B cell (primary cell): ENCODE measurements around the gene RALGAPB.

Experiments used
- CTCF ChIP-seq: fragments of 200-600 bp; IDR thresholded peaks from one replicate; pipeline ENCODE4 v1.8.0; 2022; ENCODE audit warnings: antibody characterized with exemption, mild to moderate bottlenecking
- EZH2 ChIP-seq: IDR thresholded peaks from 2 replicates; pipeline ENCODE4 v1.6.1; 2012; ENCODE audit warnings: borderline replicate concordance, low read depth, mild to moderate bottlenecking, moderate library complexity, low read length; ENCODE audit not compliant: insufficient read depth, poor library complexity, severe bottlenecking

- TF ChIP-seq CTCF (no peak), EZH2 (no peak)
Measured at GRCh38 chr20:38589967-38590675, 117.5 kb downstream of the RALGAPB start.
